Adrenal gland (tissue), 12 donors: Measurements from ENCODE around the gene NDUFAF8. TPM values are rescaled to one million over a fixed set of nuclear protein-coding genes. Genes with fewer than 3 reads are reported as not detected.

ENCODE experiments used
- DNase-seq, 7 donors: peaks; one replicate each; pipeline ENCODE4 v3.0.0-alpha.2; 2019 to 2020
- H3K27ac ChIP-seq, 5 donors: fragments of 200-600 bp; sonication (generic) in 4 of 5; 1 replicate in 3 of 5; 2 replicates in 2 of 5; pipeline versions ENCODE4 v1.5.1 to v1.8.0; 2016 to 2020; ENCODE audit warnings: mild to moderate bottlenecking in 1 of 5
- H3K27me3 ChIP-seq: fragments of 200-600 bp; 2 replicates; pipeline ENCODE4 v1.8.0; 2021
- H3K36me3 ChIP-seq, 2 donors: fragments of 200-600 bp; replicated peaks in 1 of 2; 1 replicate in 1 of 2; 2 replicates in 1 of 2; pipeline versions ENCODE4 v1.5.1 to v1.8.0; 2018 to 2022
- H3K4me1 ChIP-seq, 2 donors: fragments of 200-600 bp; replicated peaks in 1 of 2; 1 replicate in 1 of 2; 2 replicates in 1 of 2; pipeline versions ENCODE4 v1.5.1 to v1.8.0; 2018 to 2021
- H3K4me3 ChIP-seq, 4 donors: fragments of 200-600 bp; sonication (generic) in 3 of 4; one replicate each; pipeline ENCODE4 v1.5.1; 2016 to 2018
- H3K9me3 ChIP-seq, 3 donors: fragments of 200-600 bp; sonication (generic) in 1 of 3; replicated peaks in 1 of 3; 1 replicate in 2 of 3; 2 replicates in 1 of 3; pipeline versions ENCODE4 v1.5.1 to v1.8.0; 2016 to 2021
- CTCF ChIP-seq, 6 experiments: fragments of 450-650 bp in 4 of 6; fragments of 200-600 bp in 2 of 6; sonication (generic) in 1 of 6; IDR thresholded peaks; 1 replicate in 5 of 6; 2 replicates in 1 of 6; pipeline versions ENCODE4 v1.5.1 to v1.8.0; 2016 to 2021; ENCODE audit warnings: antibody characterized with exemption in 6 of 6, mild to moderate bottlenecking in 2 of 6, moderate library complexity in 1 of 6
- POLR2A ChIP-seq, 2 donors: fragments of 450-650 bp; IDR thresholded peaks; one replicate each; pipeline ENCODE4 v1.6.1; 2017; ENCODE audit warnings: antibody characterized with exemption in 2 of 2, mild to moderate bottlenecking in 2 of 2, moderate library complexity in 1 of 2
- WGBS, 4 donors: extraction: QIAGEN DNeasy Blood & Tissue Kit in 2 of 4; methylation state at CpG; one replicate each; pipeline versions ENCODE4 v1.1.5 to v1.1.7; 2013 to 2017; 5-methylcytosine and 5-hydroxymethylcytosine counted together
- intact Hi-C, 2 donors: fragments of 100-400 bp; cut with DNase I; formaldehyde crosslinking; loops; one replicate each; pipeline versions ENCODE4 v1.14.1 to v1.15.0; 2022 to 2023
- polyA plus RNA-seq, 3 donors: library from polyadenylated mRNA; stranded (reverse); fragments of 200-250 nt in 2 of 3; fragments of 350-450 nt in 1 of 3; fragmentation: Illumina TruSeq in 1 of 3; extraction: RNeasy Lipid Tissue Mini Kit (QIAGEN cat#74804) in 1 of 3; gene quantifications; one replicate each; pipeline ENCODE4 v1.2.3, GENCODE V29; 2013 to 2014
- total RNA-seq, 9 donors: library from RNA; depleted of rRNA in 4 of 9; stranded (reverse); fragments of >200 nt in 4 of 9; fragments of 120-200 nt in 1 of 9; fragmentation: NEBNext Ultra II Directional in 1 of 9; extraction: Animal tissue kit (Norgen Biotek cat#: 25700) in 1 of 9; gene quantifications; one replicate each; pipeline versions ENCODE4 v1.1.0 to v1.2.4, GENCODE V29; 2013 to 2023
- donor health status: healthy with polysubstance abuse.
- donor health status: Bipolar disorder and iron deficiency.
- donor health status: DM: yes; HTN: yes; CAD: no.
- donor health status: DM: no; HTN: no; CAD: no.
- donor health status: DM: no; HTN: no; CAD: no.
- donor health status: DM: yes; HTN: yes; CAD: no.

NDUFAF8 gene
- total and polyA plus RNA-seq, 12 donors, result 25.3 to 106 (median 49.6) TPM

DNA sequence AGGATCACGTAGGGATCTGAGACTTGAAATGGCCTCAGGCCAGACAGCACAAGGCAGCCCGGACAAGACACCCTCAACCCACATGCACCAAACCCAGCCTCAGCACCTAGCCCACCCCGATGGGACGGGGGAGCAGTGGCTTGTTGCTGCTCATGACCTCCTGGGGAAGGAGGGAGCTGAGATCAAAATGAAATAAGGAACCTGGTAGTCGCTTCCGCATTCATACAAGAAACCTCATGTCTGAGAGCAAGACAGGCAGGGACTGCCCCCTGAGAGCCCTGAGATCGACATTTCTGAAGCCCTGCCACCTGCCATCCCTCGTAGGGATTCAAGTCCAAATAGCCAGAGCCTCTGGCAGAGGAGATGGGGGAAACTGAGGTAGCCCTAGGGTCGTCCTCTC, 10.7 kb upstream of the NDUFAF8 start:
- Histone ChIP-seq H3K27ac (no peak overlapping the region), H3K4me1 (peaks cover 3 to 5% of the 10 kb centered on the region in 2 donors), H3K27me3 (no peaks in the 10 kb centered on the region), H3K9me3 (no peaks in the 10 kb centered on the region), H3K4me3 (no peak overlapping the region), H3K36me3 (peaks cover 0 to 41% of the 10 kb centered on the region in 2 donors)
- DNase-seq, result no peak
- intact Hi-C loops, result no loop called here
- TF ChIP-seq CTCF (IDR thresholded peaks at IDR 0.05) (no peak), POLR2A (IDR thresholded peaks at IDR 0.05) (no peak)
- WGBS, 4 donors, result 73 to 79% (median 76%) methylated on average over 2 to 9 of the region's 9 CpGs

- 61 to 84% (median 81%) methylated on average over 6 to 32 of the region's 32 CpGs for WGBS, 4 donors
- peaks cover 0 to 46% of the 10 kb centered on the region in 2 donors for H3K36me3 ChIP-seq
- no peak overlapping the region for H3K27ac ChIP-seq
- no peaks in the 10 kb centered on the region for H3K4me1 ChIP-seq
- no peaks in the 10 kb centered on the region for H3K27me3 ChIP-seq
- H3K4me3 ChIP-seq, result no peak overlapping the region
- DNase-seq, result no peak
- intact Hi-C loops, result no loop called here
- no peak for TF ChIP-seq POLR2A (IDR thresholded peaks at IDR 0.05)
- TF ChIP-seq CTCF (IDR thresholded peaks at IDR 0.05), result no peak
- no peaks in the 10 kb centered on the region for H3K9me3 ChIP-seq
These were observed 10.1 kb upstream of the NDUFAF8 start for GRCh38 chr17:81228834-81229665.

DNA sequence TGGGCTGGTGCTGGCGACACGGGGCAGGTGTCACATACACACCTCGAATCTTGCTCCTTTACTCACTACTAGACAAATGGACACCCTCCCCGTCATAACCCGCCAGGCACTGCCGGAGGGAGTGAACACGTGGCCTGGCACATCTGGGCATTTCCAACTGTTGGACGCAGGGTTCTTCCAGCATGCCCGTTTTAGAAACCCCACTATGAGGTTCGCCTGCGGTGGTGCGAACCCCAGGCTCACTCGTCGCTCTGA, 9.5 kb upstream of the NDUFAF8 start:
- no peaks in the 10 kb centered on the region for H3K4me1 ChIP-seq
- no peak overlapping the region for H3K4me3 ChIP-seq
- H3K27ac ChIP-seq, result no peak overlapping the region
- DNase-seq, result no peak
- intact Hi-C loops, result no loop called here
- no peaks in the 10 kb centered on the region for H3K27me3 ChIP-seq
- no peaks in the 10 kb centered on the region for H3K9me3 ChIP-seq
- no peak for TF ChIP-seq POLR2A (IDR thresholded peaks at IDR 0.05)
- TF ChIP-seq CTCF (IDR thresholded peaks at IDR 0.05), result no peak
- H3K36me3 ChIP-seq, result peaks cover 0 to 46% of the 10 kb centered on the region in 2 donors
- WGBS, 4 donors, result 92 to 97% (median 95%) methylated on average over 6 to 14 of the region's 14 CpGs

- Histone ChIP-seq H3K4me3 (no peak overlapping the region), H3K4me1 (no peaks in the 10 kb centered on the region), H3K27ac (no peak overlapping the region), H3K27me3 (no peaks in the 10 kb centered on the region), H3K36me3 (peaks cover 0 to 46% of the 10 kb centered on the region in 2 donors), H3K9me3 (no peaks in the 10 kb centered on the region)
- TF ChIP-seq CTCF (IDR thresholded peaks at IDR 0.05) (peak in 1 of 6 experiments; percentile 28), POLR2A (IDR thresholded peaks at IDR 0.05) (no peak)
- WGBS, 4 donors, result 90 to 94% (median 92%) methylated on average over 11 to 26 of the region's 26 CpGs
- DNase-seq, result peak in 1 of 7 donors; percentile 15
- intact Hi-C loops, result no loop called here
These were observed 8.9 kb upstream of the NDUFAF8 start for GRCh38 chr17:81230043-81230820.
